HL-60 (cell line): Measurements from ENCODE around the gene POFUT1.
"Not testable (repeated sequence)": the region's sequence is repeated elsewhere in the genome, so short reads cannot be mapped to it uniquely, and the experiment has no call there.

ENCODE experiments used
- POLR2AphosphoS5 ChIP-seq: IDR thresholded peaks from 2 replicates; pipeline ENCODE4 v1.6.1; 2012; ENCODE audit warnings: low read depth
- SPI1 ChIP-seq: IDR thresholded peaks from 2 replicates; pipeline ENCODE4 v1.6.1; 2012; ENCODE audit warnings: low read depth, mild to moderate bottlenecking, borderline replicate concordance
- TF ChIP-seq, protein P1 (sequence below): IDR thresholded peaks from one replicate; pipeline ENCODE4 v1.5.1; 2011; ENCODE audit warnings: low read length, control low read depth, inconsistent platforms; ENCODE audit not compliant: insufficient read depth
- TF ChIP-seq, protein P2 (sequence below): IDR thresholded peaks from 2 replicates; pipeline ENCODE4 v1.6.1; 2012; ENCODE audit warnings: low read depth; ENCODE audit not compliant: insufficient replicate concordance

DNA sequence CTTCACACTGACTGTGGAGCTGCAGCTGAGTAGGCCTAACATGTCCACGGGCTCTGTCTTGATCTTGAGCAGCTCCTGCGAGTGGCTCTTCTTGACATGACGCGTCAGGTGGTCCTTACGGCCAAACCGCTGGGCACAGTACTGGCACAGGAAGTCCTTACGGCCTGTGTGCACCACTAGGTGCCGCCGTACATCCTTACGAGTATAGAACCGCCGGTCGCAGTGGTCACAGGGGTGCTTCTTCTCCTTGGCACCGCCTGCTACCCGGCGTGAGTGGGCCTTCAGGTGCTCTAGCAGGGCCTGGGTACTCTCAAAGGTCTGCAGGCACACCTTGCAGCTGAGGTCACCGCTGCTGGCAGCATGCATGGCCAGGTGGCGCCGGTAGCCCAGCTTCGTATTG is 10.5 kb upstream of the POFUT1 start:
- TF ChIP-seq, protein P1, sequence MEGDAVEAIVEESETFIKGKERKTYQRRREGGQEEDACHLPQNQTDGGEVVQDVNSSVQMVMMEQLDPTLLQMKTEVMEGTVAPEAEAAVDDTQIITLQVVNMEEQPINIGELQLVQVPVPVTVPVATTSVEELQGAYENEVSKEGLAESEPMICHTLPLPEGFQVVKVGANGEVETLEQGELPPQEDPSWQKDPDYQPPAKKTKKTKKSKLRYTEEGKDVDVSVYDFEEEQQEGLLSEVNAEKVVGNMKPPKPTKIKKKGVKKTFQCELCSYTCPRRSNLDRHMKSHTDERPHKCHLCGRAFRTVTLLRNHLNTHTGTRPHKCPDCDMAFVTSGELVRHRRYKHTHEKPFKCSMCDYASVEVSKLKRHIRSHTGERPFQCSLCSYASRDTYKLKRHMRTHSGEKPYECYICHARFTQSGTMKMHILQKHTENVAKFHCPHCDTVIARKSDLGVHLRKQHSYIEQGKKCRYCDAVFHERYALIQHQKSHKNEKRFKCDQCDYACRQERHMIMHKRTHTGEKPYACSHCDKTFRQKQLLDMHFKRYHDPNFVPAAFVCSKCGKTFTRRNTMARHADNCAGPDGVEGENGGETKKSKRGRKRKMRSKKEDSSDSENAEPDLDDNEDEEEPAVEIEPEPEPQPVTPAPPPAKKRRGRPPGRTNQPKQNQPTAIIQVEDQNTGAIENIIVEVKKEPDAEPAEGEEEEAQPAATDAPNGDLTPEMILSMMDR, result not testable (repeated sequence)
- not testable (repeated sequence) for TF ChIP-seq POLR2AphosphoS5, SPI1
- TF ChIP-seq, protein P2, sequence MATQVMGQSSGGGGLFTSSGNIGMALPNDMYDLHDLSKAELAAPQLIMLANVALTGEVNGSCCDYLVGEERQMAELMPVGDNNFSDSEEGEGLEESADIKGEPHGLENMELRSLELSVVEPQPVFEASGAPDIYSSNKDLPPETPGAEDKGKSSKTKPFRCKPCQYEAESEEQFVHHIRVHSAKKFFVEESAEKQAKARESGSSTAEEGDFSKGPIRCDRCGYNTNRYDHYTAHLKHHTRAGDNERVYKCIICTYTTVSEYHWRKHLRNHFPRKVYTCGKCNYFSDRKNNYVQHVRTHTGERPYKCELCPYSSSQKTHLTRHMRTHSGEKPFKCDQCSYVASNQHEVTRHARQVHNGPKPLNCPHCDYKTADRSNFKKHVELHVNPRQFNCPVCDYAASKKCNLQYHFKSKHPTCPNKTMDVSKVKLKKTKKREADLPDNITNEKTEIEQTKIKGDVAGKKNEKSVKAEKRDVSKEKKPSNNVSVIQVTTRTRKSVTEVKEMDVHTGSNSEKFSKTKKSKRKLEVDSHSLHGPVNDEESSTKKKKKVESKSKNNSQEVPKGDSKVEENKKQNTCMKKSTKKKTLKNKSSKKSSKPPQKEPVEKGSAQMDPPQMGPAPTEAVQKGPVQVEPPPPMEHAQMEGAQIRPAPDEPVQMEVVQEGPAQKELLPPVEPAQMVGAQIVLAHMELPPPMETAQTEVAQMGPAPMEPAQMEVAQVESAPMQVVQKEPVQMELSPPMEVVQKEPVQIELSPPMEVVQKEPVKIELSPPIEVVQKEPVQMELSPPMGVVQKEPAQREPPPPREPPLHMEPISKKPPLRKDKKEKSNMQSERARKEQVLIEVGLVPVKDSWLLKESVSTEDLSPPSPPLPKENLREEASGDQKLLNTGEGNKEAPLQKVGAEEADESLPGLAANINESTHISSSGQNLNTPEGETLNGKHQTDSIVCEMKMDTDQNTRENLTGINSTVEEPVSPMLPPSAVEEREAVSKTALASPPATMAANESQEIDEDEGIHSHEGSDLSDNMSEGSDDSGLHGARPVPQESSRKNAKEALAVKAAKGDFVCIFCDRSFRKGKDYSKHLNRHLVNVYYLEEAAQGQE, result not testable (repeated sequence)
